Astrocyte (in vitro differentiated cells and primary cell): ENCODE data around the gene AP1S2.

ENCODE experiments used
- EZH2 ChIP-seq: IDR thresholded peaks from 2 replicates; pipeline ENCODE4 v1.6.1; 2012; ENCODE audit warnings: mild to moderate bottlenecking, low read length, inconsistent platforms; ENCODE audit not compliant: insufficient read depth
- TF ChIP-seq, protein P1 (sequence below): IDR thresholded peaks from 2 replicates; pipeline ENCODE4 v1.5.1; 2011; ENCODE audit warnings: low read depth, mild to moderate bottlenecking, inconsistent platforms, low read length, moderate library complexity; ENCODE audit not compliant: insufficient read depth

DNA sequence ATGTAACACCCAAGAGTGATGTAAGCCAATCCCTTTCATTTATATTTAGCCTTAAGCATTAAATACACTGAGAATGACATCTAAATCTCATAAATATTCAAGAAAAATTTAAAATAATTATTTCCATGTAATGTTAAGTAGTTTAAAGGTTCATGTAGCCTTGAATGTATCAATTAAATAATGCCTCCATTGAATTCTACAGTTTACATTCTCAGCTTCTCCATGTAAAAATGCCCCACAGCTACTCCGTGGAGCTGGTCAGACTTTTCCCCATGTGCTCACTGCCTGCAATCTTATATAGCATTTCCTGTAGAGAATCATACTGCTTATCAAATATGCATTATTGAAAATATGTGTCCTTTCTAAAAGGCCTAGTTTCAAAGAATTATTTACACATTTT lies 25.4 kb downstream of the AP1S2 start:
- no peak for TF ChIP-seq EZH2
- TF ChIP-seq, protein P1, sequence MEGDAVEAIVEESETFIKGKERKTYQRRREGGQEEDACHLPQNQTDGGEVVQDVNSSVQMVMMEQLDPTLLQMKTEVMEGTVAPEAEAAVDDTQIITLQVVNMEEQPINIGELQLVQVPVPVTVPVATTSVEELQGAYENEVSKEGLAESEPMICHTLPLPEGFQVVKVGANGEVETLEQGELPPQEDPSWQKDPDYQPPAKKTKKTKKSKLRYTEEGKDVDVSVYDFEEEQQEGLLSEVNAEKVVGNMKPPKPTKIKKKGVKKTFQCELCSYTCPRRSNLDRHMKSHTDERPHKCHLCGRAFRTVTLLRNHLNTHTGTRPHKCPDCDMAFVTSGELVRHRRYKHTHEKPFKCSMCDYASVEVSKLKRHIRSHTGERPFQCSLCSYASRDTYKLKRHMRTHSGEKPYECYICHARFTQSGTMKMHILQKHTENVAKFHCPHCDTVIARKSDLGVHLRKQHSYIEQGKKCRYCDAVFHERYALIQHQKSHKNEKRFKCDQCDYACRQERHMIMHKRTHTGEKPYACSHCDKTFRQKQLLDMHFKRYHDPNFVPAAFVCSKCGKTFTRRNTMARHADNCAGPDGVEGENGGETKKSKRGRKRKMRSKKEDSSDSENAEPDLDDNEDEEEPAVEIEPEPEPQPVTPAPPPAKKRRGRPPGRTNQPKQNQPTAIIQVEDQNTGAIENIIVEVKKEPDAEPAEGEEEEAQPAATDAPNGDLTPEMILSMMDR, result no peak
